DND-41 (cell line): ENCODE data around the gene C9orf85.

Experiments
- EZH2 ChIP-seq: IDR thresholded peaks from 3 replicates; pipeline ENCODE4 v1.6.1; 2012; ENCODE audit warnings: borderline replicate concordance, low read depth, mild to moderate bottlenecking, moderate library complexity, low read length, inconsistent platforms; ENCODE audit not compliant: severe bottlenecking
- TF ChIP-seq, protein P1 (sequence below): IDR thresholded peaks from 2 replicates; pipeline ENCODE4 v1.5.1; 2012; ENCODE audit warnings: borderline replicate concordance, low read length, moderate library complexity, mild to moderate bottlenecking; ENCODE audit not compliant: poor library complexity, severe bottlenecking; ENCODE audit errors: extremely low read depth

DNA sequence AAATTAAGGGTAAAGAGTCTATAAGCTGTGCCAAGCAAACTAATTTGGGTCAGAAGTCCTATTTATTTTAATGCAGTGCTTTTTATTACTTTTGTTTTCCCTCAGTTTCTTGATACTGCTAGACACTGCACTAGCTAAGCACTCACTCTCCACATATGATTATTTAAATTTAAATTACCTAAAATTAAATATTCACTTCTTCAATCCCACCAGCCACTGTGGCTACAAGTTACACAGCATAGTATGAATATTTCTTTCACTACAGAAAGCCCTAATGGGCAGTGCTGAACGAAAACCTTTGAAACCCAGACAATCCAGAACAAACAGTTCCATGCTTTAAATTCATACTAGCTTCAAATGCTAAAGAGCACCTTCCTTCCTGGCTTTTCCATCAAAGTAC, 24.1 kb upstream of the C9orf85 start:
- TF ChIP-seq, protein P1, sequence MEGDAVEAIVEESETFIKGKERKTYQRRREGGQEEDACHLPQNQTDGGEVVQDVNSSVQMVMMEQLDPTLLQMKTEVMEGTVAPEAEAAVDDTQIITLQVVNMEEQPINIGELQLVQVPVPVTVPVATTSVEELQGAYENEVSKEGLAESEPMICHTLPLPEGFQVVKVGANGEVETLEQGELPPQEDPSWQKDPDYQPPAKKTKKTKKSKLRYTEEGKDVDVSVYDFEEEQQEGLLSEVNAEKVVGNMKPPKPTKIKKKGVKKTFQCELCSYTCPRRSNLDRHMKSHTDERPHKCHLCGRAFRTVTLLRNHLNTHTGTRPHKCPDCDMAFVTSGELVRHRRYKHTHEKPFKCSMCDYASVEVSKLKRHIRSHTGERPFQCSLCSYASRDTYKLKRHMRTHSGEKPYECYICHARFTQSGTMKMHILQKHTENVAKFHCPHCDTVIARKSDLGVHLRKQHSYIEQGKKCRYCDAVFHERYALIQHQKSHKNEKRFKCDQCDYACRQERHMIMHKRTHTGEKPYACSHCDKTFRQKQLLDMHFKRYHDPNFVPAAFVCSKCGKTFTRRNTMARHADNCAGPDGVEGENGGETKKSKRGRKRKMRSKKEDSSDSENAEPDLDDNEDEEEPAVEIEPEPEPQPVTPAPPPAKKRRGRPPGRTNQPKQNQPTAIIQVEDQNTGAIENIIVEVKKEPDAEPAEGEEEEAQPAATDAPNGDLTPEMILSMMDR = no peak
- no peak for TF ChIP-seq EZH2
